Peyer's patch (tissue), 4 donors: ENCODE measurements around the gene HRH4.

Experiments used
- POLR2A ChIP-seq, 2 donors: fragments of 450-650 bp; IDR thresholded peaks; one replicate each; pipeline ENCODE4 v1.5.1; 2017; ENCODE audit warnings: antibody characterized with exemption in 2 of 2, mild to moderate bottlenecking in 2 of 2, moderate library complexity in 2 of 2
- TF ChIP-seq, protein P1 (sequence below), 6 experiments: fragments of 450-650 bp in 4 of 6; fragments of 200-600 bp in 2 of 6; sonication (generic) in 1 of 6; IDR thresholded peaks; one replicate each; pipeline ENCODE4 v1.5.1; 2017 to 2019; ENCODE audit warnings: antibody characterized with exemption in 6 of 6, mild to moderate bottlenecking in 3 of 6, moderate library complexity in 1 of 6

DNA sequence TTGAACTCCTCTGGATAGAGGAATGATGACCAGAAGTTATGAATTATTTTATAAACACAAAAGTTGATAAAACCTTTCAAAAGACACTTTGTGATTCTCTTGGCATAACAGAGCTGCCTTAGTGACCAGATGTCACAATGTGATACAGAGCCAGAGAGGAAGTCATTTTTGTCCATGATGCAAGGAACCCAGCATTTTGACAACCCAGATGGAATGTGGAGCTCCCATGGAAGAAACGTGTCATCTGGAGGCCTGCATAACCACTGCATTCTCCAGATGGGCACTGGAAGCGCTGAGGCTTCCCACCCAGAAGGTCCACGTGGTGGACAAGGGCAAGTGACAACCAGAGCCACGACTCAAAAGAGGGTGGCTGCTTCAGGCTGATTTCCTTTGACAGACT is 30.1 kb downstream of the HRH4 start:
- TF ChIP-seq, protein P1, sequence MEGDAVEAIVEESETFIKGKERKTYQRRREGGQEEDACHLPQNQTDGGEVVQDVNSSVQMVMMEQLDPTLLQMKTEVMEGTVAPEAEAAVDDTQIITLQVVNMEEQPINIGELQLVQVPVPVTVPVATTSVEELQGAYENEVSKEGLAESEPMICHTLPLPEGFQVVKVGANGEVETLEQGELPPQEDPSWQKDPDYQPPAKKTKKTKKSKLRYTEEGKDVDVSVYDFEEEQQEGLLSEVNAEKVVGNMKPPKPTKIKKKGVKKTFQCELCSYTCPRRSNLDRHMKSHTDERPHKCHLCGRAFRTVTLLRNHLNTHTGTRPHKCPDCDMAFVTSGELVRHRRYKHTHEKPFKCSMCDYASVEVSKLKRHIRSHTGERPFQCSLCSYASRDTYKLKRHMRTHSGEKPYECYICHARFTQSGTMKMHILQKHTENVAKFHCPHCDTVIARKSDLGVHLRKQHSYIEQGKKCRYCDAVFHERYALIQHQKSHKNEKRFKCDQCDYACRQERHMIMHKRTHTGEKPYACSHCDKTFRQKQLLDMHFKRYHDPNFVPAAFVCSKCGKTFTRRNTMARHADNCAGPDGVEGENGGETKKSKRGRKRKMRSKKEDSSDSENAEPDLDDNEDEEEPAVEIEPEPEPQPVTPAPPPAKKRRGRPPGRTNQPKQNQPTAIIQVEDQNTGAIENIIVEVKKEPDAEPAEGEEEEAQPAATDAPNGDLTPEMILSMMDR (IDR thresholded peaks at IDR 0.05), result no peak
- no peak for TF ChIP-seq POLR2A (IDR thresholded peaks at IDR 0.05)
